ENCODE measurements around the gene ADAMTS10.
"Not testable (repeated sequence)": the region's sequence is repeated elsewhere in the genome, so short reads cannot be mapped to it uniquely, and the experiment has no call there.

ADAMTS10 gene

GRCh38 chr19:8626842-8627241, 16.3 kb upstream of the ADAMTS10 start:
- DNase-seq (ENCODE audit: low read depth in 2 of 2): no peak

GRCh38 chr19:8622886-8623285, 12.4 kb upstream of the ADAMTS10 start:
- not testable (repeated sequence) for DNase-seq (ENCODE audit: low read depth in 2 of 2)

GRCh38 chr19:8618751-8619150, 8.2 kb upstream of the ADAMTS10 start:
- no peak for DNase-seq (ENCODE audit: low read depth in 2 of 2)

GRCh38 chr19:8617984-8618383, 7.5 kb upstream of the ADAMTS10 start:
- no peak for DNase-seq (ENCODE audit: low read depth in 2 of 2)

DNA sequence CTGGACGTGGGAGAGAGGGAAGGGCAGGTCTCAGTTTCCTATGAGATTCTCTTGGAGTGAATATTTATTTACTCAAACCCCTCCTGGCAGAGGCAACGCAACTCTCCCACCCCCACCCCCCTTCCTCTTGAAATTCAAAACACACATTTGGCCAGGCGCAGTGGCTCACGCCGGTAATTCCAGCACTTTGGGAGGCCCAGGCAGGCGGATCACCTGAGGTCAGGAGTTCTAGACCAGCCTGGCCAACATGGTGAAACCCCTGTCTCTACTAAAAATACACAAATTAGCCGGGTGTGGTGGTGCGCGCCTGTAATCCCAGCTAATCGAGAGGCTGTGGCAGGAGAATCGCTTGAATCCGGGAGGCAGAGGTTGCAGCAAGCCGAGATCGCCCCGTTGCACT, 6.8 kb upstream of the ADAMTS10 start:
- not testable (repeated sequence) for DNase-seq (ENCODE audit: low read depth in 2 of 2)

- no peak for DNase-seq (ENCODE audit: low read depth in 2 of 2)
Observed at GRCh38 chr19:8616861-8617260, 6.3 kb upstream of the ADAMTS10 start.

DNA sequence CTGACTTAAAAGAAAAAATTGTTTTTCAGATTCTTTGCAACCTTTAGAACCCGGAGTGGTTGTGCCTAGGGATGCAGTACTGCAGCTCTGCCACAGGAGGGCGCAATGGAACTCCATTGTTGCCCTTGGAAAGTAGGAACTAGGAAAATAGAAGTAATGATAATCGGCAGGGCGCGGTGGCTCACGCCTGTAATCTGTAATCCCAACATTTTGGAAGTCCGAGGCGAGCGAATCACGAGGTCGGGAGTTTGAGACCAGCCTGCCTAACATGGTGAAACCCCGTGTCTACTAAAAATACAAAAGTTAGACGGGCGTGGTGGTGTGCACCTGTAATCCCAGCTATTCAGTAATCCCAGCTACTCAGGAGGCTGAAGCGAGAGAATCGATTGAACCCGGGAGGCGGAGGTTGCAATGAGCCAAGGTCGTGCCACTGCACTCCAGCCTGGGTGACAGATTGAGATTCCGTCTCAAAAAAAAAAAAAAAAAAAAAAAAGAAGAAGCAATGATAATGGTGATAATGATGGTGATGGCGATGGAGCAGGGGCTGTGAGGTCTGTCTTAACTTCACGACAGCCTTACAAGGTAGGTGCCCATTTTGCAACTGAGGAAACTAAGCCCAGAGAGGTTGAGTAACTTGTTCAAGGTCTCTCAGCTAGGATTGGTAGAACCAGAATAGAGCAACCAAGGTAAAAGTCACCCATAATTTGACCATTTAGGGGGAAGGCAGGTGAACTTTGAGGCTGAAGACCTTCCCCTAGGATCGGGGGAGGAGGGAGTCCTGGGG, 5.5 kb upstream of the ADAMTS10 start:
- peak; percentile 22 to 54 for DNase-seq (ENCODE audit: low read depth in 2 of 2)

GRCh38 chr19:8615024-8615423, 4.5 kb upstream of the ADAMTS10 start:
- DNase-seq (ENCODE audit: low read depth in 2 of 2): no peak

- DNase-seq (ENCODE audit: low read depth in 2 of 2): no peak
Observed at GRCh38 chr19:8614455-8614854, 3.9 kb upstream of the ADAMTS10 start.

DNA sequence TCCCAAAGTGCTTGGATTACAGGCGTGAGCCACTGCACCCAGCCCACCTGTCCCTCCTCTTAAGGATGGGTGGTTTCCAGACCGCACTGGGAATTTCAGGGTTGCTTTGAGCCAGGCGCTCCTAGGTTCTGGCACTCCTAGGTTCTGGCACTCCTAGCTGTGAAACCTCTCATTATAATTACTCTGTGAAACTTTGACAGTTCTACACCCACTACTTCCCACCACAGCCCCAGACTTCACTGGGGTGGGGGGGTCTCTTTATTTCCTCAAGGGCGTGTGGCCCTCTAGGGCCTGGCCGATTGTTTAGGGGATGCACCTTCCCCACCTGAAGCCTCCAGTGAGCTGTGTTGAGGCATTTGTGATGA, 2.3 kb upstream of the ADAMTS10 start:
- DNase-seq (ENCODE audit: low read depth in 2 of 2): no peak

DNA sequence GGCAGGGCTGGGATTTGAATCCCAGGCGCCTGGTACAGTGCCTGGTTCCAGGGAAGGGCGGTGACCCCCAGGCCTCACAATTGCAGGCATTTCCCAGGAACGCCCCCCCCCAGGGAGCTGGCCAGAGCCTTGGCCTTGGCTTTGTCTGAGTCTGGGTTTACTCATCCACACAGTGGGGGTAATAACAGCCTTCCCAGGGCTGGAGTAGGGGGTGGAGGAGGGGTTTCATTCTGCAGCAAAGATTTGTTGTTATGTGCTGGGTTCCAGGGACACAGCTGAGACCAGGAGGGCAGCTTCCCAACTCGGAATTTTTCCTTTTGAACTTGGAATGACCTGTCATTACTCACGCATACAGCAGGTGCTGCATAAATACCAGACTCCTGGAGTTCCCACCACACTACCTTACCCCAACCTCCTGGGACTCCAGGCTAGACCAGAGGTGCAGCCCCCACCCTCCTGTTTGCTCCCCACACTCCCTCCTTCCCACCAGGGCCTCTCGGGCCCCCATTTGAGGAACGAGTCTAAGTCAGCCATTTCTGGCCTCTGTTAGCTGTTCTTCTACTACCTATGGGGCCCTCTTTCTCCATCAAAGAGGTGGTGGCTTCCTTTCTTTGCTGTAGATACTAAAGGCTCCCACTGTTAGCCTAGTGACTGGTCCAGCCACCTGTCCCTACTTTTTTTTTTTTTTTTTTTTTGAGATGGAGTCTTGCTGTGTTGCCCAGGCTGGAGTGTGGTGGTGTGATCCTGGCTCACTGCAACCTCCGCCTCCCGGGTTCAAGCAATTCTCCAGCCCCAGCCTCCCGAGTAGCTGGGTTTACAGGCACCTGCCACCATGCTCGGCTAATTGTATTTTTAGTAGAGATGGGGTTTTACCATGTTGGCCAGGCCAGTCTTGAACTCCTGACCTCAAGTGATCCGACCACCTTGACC, 1.6 kb upstream of the ADAMTS10 start:
- DNase-seq (ENCODE audit: low read depth in 2 of 2): no peak

DNA sequence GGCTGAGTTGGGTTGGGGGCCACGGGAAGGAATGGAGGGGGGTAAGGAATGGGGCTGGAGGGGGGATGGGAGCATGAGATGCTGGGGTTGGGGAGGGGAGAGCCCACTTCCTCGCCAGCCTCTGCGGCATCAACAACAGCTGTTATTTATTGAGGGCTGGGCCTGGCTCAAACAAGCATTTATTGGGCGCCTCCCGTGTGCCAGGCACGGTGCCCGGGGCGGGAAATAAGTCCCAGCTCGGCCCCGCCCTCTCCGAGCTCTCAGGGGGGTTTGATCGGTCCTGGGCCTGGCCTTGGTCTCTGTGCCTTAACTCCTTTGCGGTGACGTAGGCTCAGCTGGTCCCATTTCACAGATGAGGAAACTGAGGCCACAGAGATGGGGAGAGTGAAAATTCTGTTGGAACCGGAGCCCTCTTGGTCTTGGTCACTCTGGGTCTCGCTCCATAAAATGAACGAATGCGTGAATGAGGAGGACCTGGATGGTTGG, 919 bp upstream of the ADAMTS10 start:
- no peak for DNase-seq (ENCODE audit: low read depth in 2 of 2)

DNA sequence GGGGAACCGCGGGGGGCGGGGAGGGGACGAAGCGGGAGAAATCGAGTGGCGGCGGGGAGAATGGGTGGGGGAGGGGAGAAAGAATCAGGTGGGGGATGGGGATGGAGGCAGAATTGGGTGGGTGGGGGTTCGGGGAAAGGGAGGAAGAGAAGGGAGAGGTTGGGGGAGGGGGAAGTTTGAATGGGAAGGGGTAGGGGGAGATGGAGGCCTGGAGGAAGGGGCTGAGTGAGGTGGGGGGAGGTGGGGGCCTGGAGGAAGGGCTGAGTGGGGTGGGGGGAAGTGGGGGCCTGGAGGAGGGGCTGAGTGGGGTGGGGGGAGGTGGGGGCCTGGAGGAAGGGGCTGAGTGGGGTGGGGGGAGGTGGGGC, 403 bp upstream of the ADAMTS10 start:
- DNase-seq (ENCODE audit: low read depth in 2 of 2): no peak

- DNase-seq (ENCODE audit: low read depth in 2 of 2): no peak
Observed at GRCh38 chr19:8609279-8610040, 1.1 kb downstream of the ADAMTS10 start.

DNA sequence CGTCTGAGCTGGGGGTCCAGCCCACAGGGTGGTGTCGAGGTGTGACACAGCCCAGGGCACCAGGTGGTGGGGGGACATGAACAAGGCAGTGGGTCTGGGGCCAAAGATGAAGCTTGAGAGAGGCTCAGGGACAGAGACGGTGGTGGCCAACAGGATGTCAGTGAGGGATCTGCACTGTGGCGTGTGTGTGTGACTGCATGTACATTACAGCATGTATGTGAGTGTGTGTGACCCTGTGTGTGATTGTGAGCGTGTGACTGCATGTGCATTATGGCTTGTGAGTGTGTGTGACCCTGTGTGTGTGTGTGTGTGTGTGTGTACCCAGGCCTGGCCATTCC, 1.6 kb downstream of the ADAMTS10 start:
- no peak for DNase-seq (ENCODE audit: low read depth in 2 of 2)

- no peak for DNase-seq (ENCODE audit: low read depth in 2 of 2)
Observed at GRCh38 chr19:8607386-8607785, 3.1 kb downstream of the ADAMTS10 start.

DNA sequence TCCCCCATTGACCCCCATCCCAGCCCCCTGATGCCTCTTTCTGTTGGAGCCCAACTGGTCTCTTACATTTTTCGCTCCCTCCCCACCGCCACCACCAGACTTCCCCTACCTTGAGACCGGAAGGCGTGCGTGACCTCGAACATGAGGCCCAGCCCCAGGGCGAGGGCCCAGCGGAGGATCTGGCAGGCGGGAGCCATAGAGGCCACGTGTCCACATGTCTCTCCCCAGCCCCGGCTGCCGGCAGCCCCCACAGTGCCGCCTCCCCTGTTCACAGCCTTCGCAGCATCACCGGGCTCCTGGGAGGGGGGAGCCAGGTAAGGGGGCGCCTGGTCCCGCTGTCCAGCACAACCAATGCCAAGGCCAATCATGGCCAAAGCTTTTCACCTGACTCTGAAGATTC, 5.0 kb downstream of the ADAMTS10 start:
- no peak for DNase-seq (ENCODE audit: low read depth in 2 of 2)

GRCh38 chr19:8601796-8602195, 8.7 kb downstream of the ADAMTS10 start:
- DNase-seq (ENCODE audit: low read depth in 2 of 2): no peak

- no peak for DNase-seq (ENCODE audit: low read depth in 2 of 2)
Observed at GRCh38 chr19:8600816-8601215, 9.7 kb downstream of the ADAMTS10 start.

- no peak for DNase-seq (ENCODE audit: low read depth in 2 of 2)
Observed at GRCh38 chr19:8600064-8600463, 10.5 kb downstream of the ADAMTS10 start.

DNA sequence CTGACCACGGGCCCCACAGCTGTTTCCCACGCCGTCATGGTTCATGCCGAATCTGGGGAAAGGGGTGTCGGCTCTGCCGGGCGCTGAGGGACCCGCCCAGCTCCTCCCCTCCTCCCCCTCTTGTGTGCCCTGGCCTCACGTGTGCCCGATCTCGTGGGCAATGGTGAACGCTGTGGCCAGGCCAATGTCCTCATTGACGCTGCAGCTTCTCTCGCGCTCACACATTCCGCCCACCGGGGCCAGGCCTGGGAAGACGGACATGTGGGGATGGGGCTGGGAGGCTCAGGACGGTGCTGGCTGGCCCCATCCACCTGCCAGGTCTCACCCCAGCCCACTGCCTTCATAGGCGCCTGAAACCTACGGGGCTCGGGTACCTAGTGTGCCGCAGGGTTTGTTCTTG, 14.3 kb downstream of the ADAMTS10 start:
- no peak for DNase-seq (ENCODE audit: low read depth in 2 of 2)

DNA sequence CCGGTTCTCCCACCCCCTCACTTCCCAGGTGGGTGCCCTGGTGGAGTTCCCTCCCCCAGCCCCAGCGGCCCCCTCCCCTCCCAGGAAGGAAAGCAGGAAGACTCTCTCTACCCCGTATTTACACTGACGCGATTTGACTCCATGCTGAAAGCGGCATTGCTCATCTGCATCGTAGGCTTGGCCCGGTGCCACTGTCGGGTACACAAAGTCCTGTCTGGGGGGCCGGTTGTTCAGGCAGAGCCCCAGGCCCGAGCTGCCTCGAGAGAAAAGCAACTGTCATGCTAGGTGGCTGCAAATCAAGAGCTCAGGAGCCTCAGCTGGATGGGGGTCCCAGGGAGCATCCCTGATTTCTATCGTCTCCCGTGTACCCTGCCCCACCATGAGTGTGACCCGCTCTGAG, 14.9 kb downstream of the ADAMTS10 start:
- DNase-seq (ENCODE audit: low read depth in 2 of 2): no peak
